Mucosa of descending colon (tissue), 3 donors: ENCODE measurements around the gene RGS6. TPM values are rescaled to one million over a fixed set of nuclear protein-coding genes. Genes with fewer than 3 reads are reported as not detected.

ENCODE experiments used
- ATAC-seq: fragments of 200-7000 bp; cut with Tn5 transposase; one replicate; pipeline ENCODE4 v1.9.1; 2020; ENCODE audit warnings: mild to moderate bottlenecking, moderate library complexity
- DNase-seq, 3 donors: peaks; one replicate each; pipeline ENCODE4 v3.0.0-alpha.2; 2020
- H3K36me3 ChIP-seq: fragments of 200-600 bp; one replicate; pipeline ENCODE4 v1.8.0; 2021; ENCODE audit warnings: low read depth, mild to moderate bottlenecking
- H3K4me1 ChIP-seq: fragments of 200-600 bp; one replicate; pipeline ENCODE4 v1.8.0; 2021; ENCODE audit warnings: low read depth, mild to moderate bottlenecking
- H3K4me3 ChIP-seq: fragments of 200-600 bp; one replicate; pipeline ENCODE4 v1.8.0; 2021; ENCODE audit warnings: mild to moderate bottlenecking
- H3K9me3 ChIP-seq: fragments of 200-600 bp; one replicate; pipeline ENCODE4 v1.8.0; 2021; ENCODE audit warnings: mild to moderate bottlenecking
- CTCF ChIP-seq: fragments of 200-600 bp; IDR thresholded peaks from one replicate; pipeline ENCODE4 v1.8.0; 2022; ENCODE audit warnings: antibody characterized with exemption, mild to moderate bottlenecking
- intact Hi-C, 2 donors: fragments of 100-400 bp; cut with DNase I in 1 of 2; cut with micrococcal nuclease in 1 of 2; formaldehyde crosslinking; loops; one replicate each; pipeline versions ENCODE4 v1.11.0 to v1.11.1; 2022; cut with DNase I, micrococcal nuclease
- total RNA-seq, 3 donors: library from RNA; stranded (reverse); fragmentation: NEBNext Ultra II Directional in 2 of 3; extraction: Animal tissue kit (Norgen Biotek cat#: 25700) in 2 of 3; gene quantifications; one replicate each; pipeline versions ENCODE4 v1.2.1 to v1.2.4, GENCODE V29; 2021 to 2023
- donor health status: DM: no; HTN: no; CAD: no; lungs with moderate emphysema.
- donor health status: DM: no; HTN: no; CAD: no.
- donor health status: DM: no; HTN: yes; CAD: no.

Gene RGS6
- total RNA-seq, 3 donors from 2014 or later: 0.66 to 2.5 (median 0.94) TPM

- no peak for TF ChIP-seq CTCF
- Histone ChIP-seq H3K4me3 (no peak overlapping the region), H3K36me3 (no peaks in the 10 kb centered on the region), H3K4me1 (no peaks in the 10 kb centered on the region), H3K9me3 (no peaks in the 10 kb centered on the region)
- intact Hi-C loops: no loop called here
- ATAC-seq (no peak), DNase-seq (no peak)
Observed at GRCh38 chr14:72521045-72521444, 588.8 kb downstream of the RGS6 start.

GRCh38 chr14:72521968-72522741, 589.9 kb downstream of the RGS6 start:
- no peak for TF ChIP-seq CTCF
- Histone ChIP-seq H3K4me1 (no peaks in the 10 kb centered on the region), H3K9me3 (no peaks in the 10 kb centered on the region), H3K36me3 (no peaks in the 10 kb centered on the region), H3K4me3 (no peak overlapping the region)
- intact Hi-C loops: no loop called here
- no peak for ATAC-seq
- no peak for DNase-seq

DNA sequence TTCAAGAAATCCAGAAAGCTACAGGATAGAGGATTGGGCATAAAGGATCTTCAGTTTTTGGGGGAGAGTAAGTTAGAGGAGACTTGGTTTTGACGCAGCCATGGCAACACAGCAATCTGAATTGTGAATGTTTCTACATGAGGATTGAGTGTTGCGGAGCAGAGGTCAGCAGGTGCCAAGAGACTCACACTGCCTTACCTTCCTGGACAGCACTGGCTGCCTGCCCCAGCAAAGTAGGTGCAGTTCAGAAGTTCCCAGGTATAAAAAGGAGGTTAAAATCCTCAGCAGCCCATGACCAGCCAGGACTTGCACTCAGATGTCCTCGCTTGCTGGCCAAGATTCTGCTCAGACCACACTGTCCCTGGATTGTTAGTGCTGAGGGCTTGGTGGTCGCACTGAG, 590.6 kb downstream of the RGS6 start:
- no peak for TF ChIP-seq CTCF
- Histone ChIP-seq H3K4me3 (no peak overlapping the region), H3K36me3 (no peaks in the 10 kb centered on the region), H3K9me3 (no peaks in the 10 kb centered on the region), H3K4me1 (no peaks in the 10 kb centered on the region)
- DNase-seq (no peak), ATAC-seq (no peak)
- intact Hi-C loops: no loop called here

DNA sequence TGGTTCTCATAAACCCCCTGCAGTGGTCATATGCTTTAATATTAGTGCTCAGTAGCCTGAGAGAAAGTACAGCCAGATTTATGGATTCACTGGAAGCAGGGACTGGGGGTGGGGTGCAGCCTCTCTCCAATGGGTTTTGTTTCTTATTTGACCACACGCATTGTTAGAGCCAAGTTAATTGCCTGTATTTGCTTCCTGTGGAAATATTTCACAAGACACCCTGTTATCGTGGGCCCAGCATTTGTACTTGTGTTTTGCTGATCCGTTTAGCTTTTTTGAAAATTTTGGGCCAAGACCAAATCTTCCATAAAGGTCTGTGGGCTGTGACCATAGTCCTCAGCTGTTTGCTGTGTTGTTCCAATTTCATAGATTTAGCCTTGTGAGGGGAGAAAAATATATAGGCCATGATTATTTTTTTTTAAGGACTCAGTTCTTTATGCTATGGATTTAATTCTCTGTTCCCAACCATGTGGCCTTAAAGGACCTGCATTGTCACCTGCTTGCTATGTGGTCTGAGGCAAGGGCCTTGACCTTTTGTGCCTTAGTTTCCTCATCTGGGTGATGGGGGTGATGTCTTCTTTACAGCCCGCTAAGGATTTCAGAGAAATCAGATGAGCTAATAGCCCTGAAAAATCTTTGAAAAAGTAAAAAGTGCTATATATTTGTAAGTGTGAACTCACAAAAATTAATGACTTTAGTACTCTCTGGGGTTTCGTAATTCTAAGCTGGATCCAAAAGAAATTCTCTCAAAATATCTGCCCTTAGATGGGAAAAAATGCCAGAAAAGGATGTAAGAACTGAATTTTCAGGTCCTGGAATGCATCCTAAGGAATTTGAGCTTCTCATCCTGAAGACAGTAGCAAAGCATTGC, 591.4 kb downstream of the RGS6 start:
- no peak for TF ChIP-seq CTCF
- no peak for DNase-seq
- Histone ChIP-seq H3K4me3 (no peak overlapping the region), H3K36me3 (no peaks in the 10 kb centered on the region), H3K4me1 (no peaks in the 10 kb centered on the region), H3K9me3 (no peaks in the 10 kb centered on the region)
- intact Hi-C loops: no loop called here
- no peak for ATAC-seq

DNA sequence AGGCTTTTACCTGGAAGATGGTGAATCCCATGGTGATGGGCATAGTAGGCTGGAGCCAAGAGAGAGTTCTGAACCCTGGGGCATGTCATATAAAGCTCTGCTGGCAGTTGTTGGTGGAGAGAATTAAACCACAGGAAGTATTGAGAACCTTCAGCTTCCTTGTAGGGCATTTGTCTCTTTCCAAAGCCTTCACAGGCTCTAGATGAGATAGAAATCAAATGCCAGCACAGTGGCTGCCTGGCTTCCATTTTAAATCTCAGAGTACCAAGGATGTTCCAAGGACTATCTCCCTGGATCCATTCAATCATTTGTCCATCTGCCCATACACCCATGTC, 592.0 kb downstream of the RGS6 start:
- no peak for TF ChIP-seq CTCF
- Histone ChIP-seq H3K36me3 (no peaks in the 10 kb centered on the region), H3K4me3 (no peak overlapping the region), H3K9me3 (no peaks in the 10 kb centered on the region), H3K4me1 (no peaks in the 10 kb centered on the region)
- DNase-seq: no peak
- no peak for ATAC-seq
- intact Hi-C loops: no loop called here
